Left lung (tissue), 10 donors: ENCODE measurements around the gene CDSN. TPM values are rescaled to one million over a fixed set of nuclear protein-coding genes. Genes with fewer than 3 reads are reported as not detected.

Experiments used
- ATAC-seq: fragments of 200-7000 bp; cut with Tn5 transposase; one replicate; pipeline ENCODE4 v1.9.1; 2020; ENCODE audit warnings: moderate library complexity
- DNase-seq, 4 donors: peaks; one replicate each; pipeline ENCODE4 v3.0.0-alpha.2; 2013 to 2020
- H3K27ac ChIP-seq, 2 donors: fragments of 200-600 bp; sonication (generic) in 1 of 2; one replicate each; pipeline versions ENCODE4 v1.5.0 to v1.8.0; 2020 to 2021
- H3K27me3 ChIP-seq, 2 donors: fragments of 200-600 bp; sonication (generic) in 1 of 2; one replicate each; pipeline versions ENCODE4 v1.5.0 to v1.8.0; 2020 to 2021
- H3K36me3 ChIP-seq, 2 donors: fragments of 200-600 bp; sonication (generic) in 1 of 2; one replicate each; pipeline versions ENCODE4 v1.5.0 to v1.8.0; 2020 to 2021
- H3K4me1 ChIP-seq, 2 donors: fragments of 200-600 bp; one replicate each; pipeline ENCODE4 v1.8.0; 2021
- H3K4me3 ChIP-seq, 2 donors: fragments of 200-600 bp; sonication (generic) in 1 of 2; one replicate each; pipeline versions ENCODE4 v1.5.0 to v1.8.0; 2020 to 2021; ENCODE audit warnings: mild to moderate bottlenecking in 1 of 2
- H3K9me3 ChIP-seq, 2 donors: fragments of 200-600 bp; sonication (generic) in 1 of 2; one replicate each; pipeline versions ENCODE4 v1.5.0 to v1.8.0; 2020 to 2021
- CTCF ChIP-seq, 2 donors: fragments of 200-600 bp; sonication (generic) in 1 of 2; IDR thresholded peaks; one replicate each; pipeline versions ENCODE4 v1.5.0 to v1.8.0; 2021; ENCODE audit warnings: antibody characterized with exemption in 2 of 2
- intact Hi-C, 2 donors: fragments of 100-400 bp; cut with DNase I; formaldehyde crosslinking; loops; one replicate each; pipeline versions ENCODE4 v1.11.2 to v1.14.2; 2022
- polyA plus RNA-seq, 6 donors: library from polyadenylated mRNA; unstranded; fragments of 120-200 nt; gene quantifications; one replicate each; pipeline ENCODE4 v1.2.1, GENCODE V29; 2013; ENCODE audit not compliant: insufficient read length in 6 of 6
- total RNA-seq, 2 donors: library from RNA; stranded (reverse); fragmentation: NEBNext Ultra II Directional; extraction: Animal tissue kit (Norgen Biotek cat#: 25700); gene quantifications; one replicate each; pipeline ENCODE4 v1.2.1, GENCODE V29; 2021
- donor health status: DM: no; HTN: yes; CAD: no.
- donor health status: DM: no; HTN: no; CAD: no.

The CDSN gene
- total and polyA plus RNA-seq, 8 donors, result 0.13 to 0.61 TPM; not detected in 6

- intact Hi-C loops, result no loop called here
- Histone ChIP-seq H3K4me1 (peaks cover 0 to 29% of the 10 kb centered on the region in 2 donors), H3K36me3 (no peaks in the 10 kb centered on the region)
These were observed 1.0 kb upstream of the CDSN start for GRCh38 chr6:31121131-31121790.

GRCh38 chr6:31118178-31118577, 2.1 kb downstream of the CDSN start:
- no peak overlapping the region for H3K4me3 ChIP-seq
- H3K36me3 ChIP-seq, result no peaks in the 10 kb centered on the region
- H3K4me1 ChIP-seq, result peaks cover 11 to 38% of the 10 kb centered on the region in 2 donors
- H3K27ac ChIP-seq, result no peak overlapping the region
- intact Hi-C loops, result no loop called here
- no peaks in the 10 kb centered on the region for H3K27me3 ChIP-seq
- H3K9me3 ChIP-seq, result no peaks in the 10 kb centered on the region
- TF ChIP-seq CTCF (IDR thresholded peaks at IDR 0.05), result no peak
- ATAC-seq, result no peak
- DNase-seq, result no peak

More at GRCh38 chr6:31121131-31121790, 1.0 kb upstream of the CDSN start:
- H3K27me3 ChIP-seq, result no peaks in the 10 kb centered on the region
- TF ChIP-seq CTCF (IDR thresholded peaks at IDR 0.05), result no peak
- H3K9me3 ChIP-seq, result no peaks in the 10 kb centered on the region
- H3K27ac ChIP-seq, result no peak overlapping the region
- H3K4me3 ChIP-seq, result no peak overlapping the region
- ATAC-seq (no peak), DNase-seq (peak in 1 of 4 donors; percentile 46)

GRCh38 chr6:31116661-31117385, 3.4 kb downstream of the CDSN start:
- DNase-seq, result no peak
- H3K4me1 ChIP-seq, result peaks cover 11 to 25% of the 10 kb centered on the region in 2 donors
- H3K36me3 ChIP-seq, result no peaks in the 10 kb centered on the region
- no peak for TF ChIP-seq CTCF (IDR thresholded peaks at IDR 0.05)
- intact Hi-C loops, result no loop called here
- H3K27me3 ChIP-seq, result no peaks in the 10 kb centered on the region
- no peak for ATAC-seq
- no peak overlapping the region for H3K4me3 ChIP-seq
- no peaks in the 10 kb centered on the region for H3K9me3 ChIP-seq
- no peak overlapping the region for H3K27ac ChIP-seq

- no peaks in the 10 kb centered on the region for H3K27me3 ChIP-seq
- no peak for TF ChIP-seq CTCF (IDR thresholded peaks at IDR 0.05)
- no peak overlapping the region for H3K27ac ChIP-seq
- ATAC-seq (no peak), DNase-seq (no peak)
- H3K4me3 ChIP-seq, result no peak overlapping the region
- no peaks in the 10 kb centered on the region for H3K36me3 ChIP-seq
- H3K4me1 ChIP-seq, result peaks cover 11 to 22% of the 10 kb centered on the region in 2 donors
- intact Hi-C loops, result no loop called here
- H3K9me3 ChIP-seq, result no peaks in the 10 kb centered on the region
These were observed 4.2 kb downstream of the CDSN start for GRCh38 chr6:31115941-31116560.
